CD4-positive, alpha-beta memory T cell (primary cell): Measurements from ENCODE around the gene PRKAG3. TPM values are rescaled to one million over a fixed set of nuclear protein-coding genes. Genes with fewer than 3 reads are reported as not detected.
"Not testable (repeated sequence)": the region's sequence is repeated elsewhere in the genome, so short reads cannot be mapped to it uniquely, and the experiment has no call there.

Experiments
- CTCF ChIA-PET: fragments of 350-600 bp; sonication (Branson Sonifier 250); formaldehyde crosslinking; loops from one replicate; lab custom pipeline; 2021; ENCODE audit warnings: inconsistent platforms; ENCODE audit not compliant: partially characterized antibody; lab: Charles Lee
- POLR2A ChIA-PET: fragments of 350-600 bp; sonication (Branson Sonifier 250); formaldehyde crosslinking; loops from one replicate; lab custom pipeline; 2021; ENCODE audit not compliant: partially characterized antibody; lab: Charles Lee
- DNase-seq, 5 donors: peaks; one replicate each; pipeline versions ENCODE4 v3.0.0 to v3.0.0-alpha.2; 2020 to 2022; ENCODE audit warnings: mixed read lengths in 1 of 5
- H3K27ac ChIP-seq: one replicate; pipeline ENCODE4 v1.7.0; 2013; ENCODE audit warnings: low read depth, low read length
- H3K27me3 ChIP-seq: 2 replicates; pipeline ENCODE4 v1.7.0; 2013; ENCODE audit warnings: mild to moderate bottlenecking, low read length, moderate library complexity; ENCODE audit not compliant: insufficient read depth
- H3K36me3 ChIP-seq: 2 replicates; pipeline ENCODE4 v1.7.0; 2013; ENCODE audit warnings: mild to moderate bottlenecking, low read length, moderate library complexity; ENCODE audit not compliant: insufficient read depth
- H3K4me1 ChIP-seq: 2 replicates; pipeline ENCODE4 v1.7.0; 2013; ENCODE audit warnings: mild to moderate bottlenecking, low read length, moderate library complexity; ENCODE audit not compliant: insufficient read depth
- H3K4me3 ChIP-seq, 2 donors: one replicate each; pipeline ENCODE4 v1.7.0; 2013; ENCODE audit warnings: low read length in 2 of 2, mild to moderate bottlenecking in 1 of 2
- H3K9me3 ChIP-seq, 2 donors: one replicate each; pipeline ENCODE4 v1.7.0; 2013; ENCODE audit warnings: low read length in 2 of 2, control low read depth in 1 of 2; ENCODE audit not compliant: control insufficient read depth in 1 of 2
- H3K27ac Mint-ChIP-seq, 7 donors: one replicate each; pipeline ENCODE4 v1.8.0; 2020 to 2021; ENCODE audit warnings: mixed read lengths in 7 of 7, mild to moderate bottlenecking in 6 of 7, inconsistent platforms in 3 of 7, moderate library complexity in 3 of 7
- H3K27me3 Mint-ChIP-seq, 2 donors: one replicate each; pipeline ENCODE4 v1.8.0; 2020 to 2021; ENCODE audit warnings: mixed read lengths in 2 of 2
- H3K36me3 Mint-ChIP-seq, 2 donors: one replicate each; pipeline ENCODE4 v1.8.0; 2020 to 2021; ENCODE audit warnings: mixed read lengths in 2 of 2, inconsistent platforms in 1 of 2, mild to moderate bottlenecking in 1 of 2
- H3K4me1 Mint-ChIP-seq, 4 donors: one replicate each; pipeline ENCODE4 v1.8.0; 2020 to 2021; ENCODE audit warnings: mixed read lengths in 4 of 4, mild to moderate bottlenecking in 1 of 4
- H3K4me3 Mint-ChIP-seq, 8 donors: one replicate each; pipeline ENCODE4 v1.8.0; 2020 to 2021; ENCODE audit warnings: mixed read lengths in 8 of 8, mild to moderate bottlenecking in 7 of 8, moderate library complexity in 6 of 8, inconsistent platforms in 3 of 8
- H3K9me3 Mint-ChIP-seq, 8 donors: one replicate each; pipeline ENCODE4 v1.8.0; 2020 to 2021; ENCODE audit warnings: mixed read lengths in 8 of 8, mild to moderate bottlenecking in 5 of 8, inconsistent platforms in 3 of 8, moderate library complexity in 1 of 8
- intact Hi-C: fragments of 100-400 bp; cut with micrococcal nuclease; formaldehyde crosslinking; loops from one replicate; pipeline ENCODE4 v1.15.1; 2023
- microRNA-seq: library from miRNA; unstranded; fragments of <30 nt; microRNA quantifications from one replicate; pipeline ENCODE4 v1.2.0, GENCODE V29; 2021; ENCODE audit warnings: borderline replicate concordance, borderline number of aligned reads, borderline microRNAs expressed, mixed read lengths
- polyA plus RNA-seq, 2 donors: library from polyadenylated mRNA; unstranded; fragments of 300-500 nt; fragmentation: Illumina TruSeq; gene quantifications; one replicate each; pipeline ENCODE4 v1.2.3, GENCODE V29; 2021
- total RNA-seq, 2 experiments: library from RNA; stranded (reverse); gene quantifications; one replicate each; pipeline ENCODE4 v1.2.3, GENCODE V29; 2021

Gene PRKAG3
- total and polyA plus RNA-seq, 4 experiments from 2014 or later, result not detected

- no peak for DNase-seq
- H3K4me3 ChIP-seq, result no peak overlapping the region
- H3K36me3 ChIP-seq, result no peaks in the 10 kb centered on the region
- H3K36me3 Mint-ChIP-seq, result peaks cover 10 to 54% of the 10 kb centered on the region in 2 donors
- intact Hi-C loops, result no loop called here
- H3K27ac Mint-ChIP-seq, result no peak overlapping the region
- ChIA-PET CTCF (no interaction called here), POLR2A (no interaction called here)
- H3K9me3 Mint-ChIP-seq, result peaks cover 0 to 38% (median 21%) of the 10 kb centered on the region in 8 donors
- peaks cover 10% of the 10 kb centered on the region for H3K27me3 ChIP-seq
- no peak overlapping the region for H3K27ac ChIP-seq
- H3K4me1 ChIP-seq, result peaks cover 5% of the 10 kb centered on the region
- peaks cover 0 to 7% (median 4%) of the 10 kb centered on the region in 4 donors for H3K4me1 Mint-ChIP-seq
- no peaks in the 10 kb centered on the region for H3K9me3 ChIP-seq
- H3K4me3 Mint-ChIP-seq, result no peak overlapping the region
- H3K27me3 Mint-ChIP-seq, result peaks cover 19% of the 10 kb centered on the region in 2 donors
Observed at GRCh38 chr2:218776488-218776887, 55.1 kb downstream of the PRKAG3 start.

GRCh38 chr2:218773881-218774280 is 57.7 kb downstream of the PRKAG3 start:
- peaks cover 16 to 50% of the 10 kb centered on the region in 2 donors for H3K36me3 Mint-ChIP-seq
- H3K4me3 ChIP-seq, result no peak overlapping the region
- H3K36me3 ChIP-seq, result no peaks in the 10 kb centered on the region
- no peaks in the 10 kb centered on the region for H3K4me1 ChIP-seq
- H3K27me3 Mint-ChIP-seq, result peaks cover 0 to under 1% of the 10 kb centered on the region in 2 donors
- CTCF ChIA-PET, result no interaction called here
- no peak overlapping the region for H3K27ac ChIP-seq
- intact Hi-C loops, result no loop called here
- DNase-seq, result no peak
- H3K4me1 Mint-ChIP-seq, result peaks cover 0 to 2% (median 0%) of the 10 kb centered on the region in 4 donors
- H3K27me3 ChIP-seq, result no peaks in the 10 kb centered on the region
- H3K27ac Mint-ChIP-seq, result no peak overlapping the region
- POLR2A ChIA-PET, result no interaction called here
- H3K9me3 Mint-ChIP-seq, result peaks cover 0 to 35% (median 19%) of the 10 kb centered on the region in 8 donors
- no peaks in the 10 kb centered on the region for H3K9me3 ChIP-seq
- H3K4me3 Mint-ChIP-seq, result no peak overlapping the region

- H3K36me3 ChIP-seq, DNase-seq, H3K27ac ChIP-seq, H3K9me3 ChIP-seq, intact Hi-C loops, H3K4me3 Mint-ChIP-seq, H3K27me3 Mint-ChIP-seq, H3K27me3 ChIP-seq, H3K4me1 Mint-ChIP-seq, POLR2A ChIA-PET, H3K4me3 ChIP-seq, CTCF ChIA-PET, H3K4me1 ChIP-seq: not testable (repeated sequence)
- H3K36me3 Mint-ChIP-seq, result peaks cover 16 to 48% of the 10 kb centered on the region in 2 donors
- peak overlapping the region in 1 of 7 donors; percentile 2 for H3K27ac Mint-ChIP-seq
- H3K9me3 Mint-ChIP-seq, result peaks cover 0 to 26% (median 15%) of the 10 kb centered on the region in 8 donors
Observed at GRCh38 chr2:218772759-218773158, 58.8 kb downstream of the PRKAG3 start.

Small RNA genes lying within 50 kb of the gene (microRNA-seq; reads per million reads assigned to microRNA genes)
- not detected for gene MIR9500

Other genes with a start within 250 kb of the PRKAG3 start
- under 1 TPM; 0.26 to 0.30 TPM for gene PLCD4, start 223.9 kb downstream of the PRKAG3 start, total RNA-seq
- gene PLCD4, start 223.9 kb downstream of the PRKAG3 start, polyA plus RNA-seq, result under 1 TPM in 1 of 2 donors, not detected in 1; 0.49 TPM
- gene ZNF142, start 172.2 kb downstream of the PRKAG3 start, total RNA-seq, result 10 to 100 TPM; 44.4 to 54.5 TPM
- gene ZNF142, start 172.2 kb downstream of the PRKAG3 start, polyA plus RNA-seq, result 10 to 100 TPM in 1 of 2 donors, 1 to 10 TPM in 1; 1.9 to 17.3 TPM
- 10 to 100 TPM; 53.0 to 57.2 TPM for gene BCS1L, start 172.1 kb downstream of the PRKAG3 start, total RNA-seq
- 10 to 100 TPM; 13.9 to 18.2 TPM for gene BCS1L, start 172.1 kb downstream of the PRKAG3 start, polyA plus RNA-seq
- 10 to 100 TPM; 28.6 to 32.9 TPM for gene RNF25, start 159.8 kb downstream of the PRKAG3 start, total RNA-seq
- 10 to 100 TPM; 13.5 to 22.8 TPM for gene RNF25, start 159.8 kb downstream of the PRKAG3 start, polyA plus RNA-seq
- 10 to 100 TPM; 25.8 to 27.3 TPM for gene STK36, start 159.7 kb downstream of the PRKAG3 start, total RNA-seq
- 1 to 10 TPM; 3.7 to 4.3 TPM for gene STK36, start 159.7 kb downstream of the PRKAG3 start, polyA plus RNA-seq
- gene TTLL4, start 121.0 kb downstream of the PRKAG3 start, total RNA-seq, result 10 to 100 TPM; 23.1 to 26.1 TPM
- gene TTLL4, start 121.0 kb downstream of the PRKAG3 start, polyA plus RNA-seq, result 1 to 10 TPM in 1 of 2 donors, under 1 TPM in 1; 0.36 to 5.3 TPM
- gene CYP27A1, start 49.7 kb downstream of the PRKAG3 start, total RNA-seq, result 1 to 10 TPM; 7.2 to 8.1 TPM
- under 1 TPM in 1 of 2 donors, not detected in 1; 0.15 TPM for gene CYP27A1, start 49.7 kb downstream of the PRKAG3 start, polyA plus RNA-seq
- gene WNT6, start 28.0 kb upstream of the PRKAG3 start, total RNA-seq, result under 1 TPM in 1 of 2 experiments, not detected in 1; 0.26 TPM
- gene WNT6, start 28.0 kb upstream of the PRKAG3 start, polyA plus RNA-seq, result not detected
- gene WNT10A, start 49.0 kb upstream of the PRKAG3 start, total RNA-seq, result 10 to 100 TPM; 11.1 to 12.4 TPM
- gene WNT10A, start 49.0 kb upstream of the PRKAG3 start, polyA plus RNA-seq, result 1 to 10 TPM; 7.6 to 8.1 TPM
- gene CDK5R2, start 127.9 kb upstream of the PRKAG3 start, total RNA-seq, result not detected
- gene CDK5R2, start 127.9 kb upstream of the PRKAG3 start, polyA plus RNA-seq, result not detected
- not detected for gene FEV, start 153.4 kb upstream of the PRKAG3 start, total RNA-seq
- not detected for gene FEV, start 153.4 kb upstream of the PRKAG3 start, polyA plus RNA-seq
- not detected for gene CRYBA2, start 161.6 kb upstream of the PRKAG3 start, total RNA-seq
- not detected for gene CRYBA2, start 161.6 kb upstream of the PRKAG3 start, polyA plus RNA-seq
- gene CFAP65, start 209.7 kb upstream of the PRKAG3 start, total RNA-seq, result not detected
- gene CFAP65, start 209.7 kb upstream of the PRKAG3 start, polyA plus RNA-seq, result not detected
- gene IHH, start 229.1 kb upstream of the PRKAG3 start, total RNA-seq, result under 1 TPM in 1 of 2 experiments, not detected in 1; 0.17 TPM
- gene IHH, start 229.1 kb upstream of the PRKAG3 start, polyA plus RNA-seq, result not detected